ENCODE results near the gene EGF. TPM values are rescaled to one million over a fixed set of nuclear protein-coding genes. Genes with fewer than 3 reads are reported as not detected.

The EGF gene
- total and polyA plus RNA-seq, 12 donors = 0.07 to 1.6 (median 0.24) TPM; not detected in 4

DNA sequence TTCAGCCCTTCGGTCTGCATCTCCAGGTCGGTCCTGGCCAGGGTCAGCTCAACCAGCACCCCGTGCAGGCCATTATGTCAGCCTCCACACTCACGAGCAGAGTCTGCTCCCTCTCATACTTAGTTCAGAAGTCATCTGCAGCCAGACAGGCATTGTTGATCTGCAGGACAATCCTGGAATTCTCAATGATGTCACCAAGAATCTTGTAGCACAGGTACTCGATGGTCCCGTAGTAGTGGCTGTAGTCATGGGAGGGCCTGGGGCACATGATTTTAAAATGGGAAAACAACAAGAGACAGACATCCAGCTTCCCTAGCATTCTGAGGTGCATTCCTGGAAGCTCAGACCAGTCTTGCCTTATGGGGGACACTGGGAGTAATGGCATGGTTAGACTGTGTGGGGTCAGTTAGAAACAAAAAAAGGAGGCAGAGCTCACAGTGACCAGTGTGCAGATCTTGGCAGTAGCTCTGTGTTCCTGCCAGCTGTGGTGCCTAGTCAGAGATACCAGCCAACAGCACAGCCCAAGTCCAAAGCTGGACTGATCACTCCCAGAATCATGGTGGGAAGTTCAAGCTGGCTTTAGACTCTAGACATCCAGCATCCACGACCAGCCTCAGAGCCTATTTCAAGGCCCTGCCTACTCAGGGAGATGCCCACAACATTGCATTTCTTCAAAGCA lies 32.9 kb upstream of the EGF start:
- H3K4me1 ChIP-seq (replicated peaks in 1 of 2) = no peaks in the 10 kb centered on the region
- no peak overlapping the region for H3K4me3 ChIP-seq
- DNase-seq = no peak
- intact Hi-C loops (cut with DNase I) = no loop called here
- H3K9me3 ChIP-seq (replicated peaks in 1 of 3) = no peaks in the 10 kb centered on the region
- WGBS, 4 donors = 73 to 90% (median 89%) methylated on average over 6 to 7 of the region's 7 CpGs
- no peaks in the 10 kb centered on the region for H3K36me3 ChIP-seq (replicated peaks in 1 of 2)
- no peaks in the 10 kb centered on the region for H3K27me3 ChIP-seq
- H3K27ac ChIP-seq = no peak overlapping the region
- TF ChIP-seq, protein P1, sequence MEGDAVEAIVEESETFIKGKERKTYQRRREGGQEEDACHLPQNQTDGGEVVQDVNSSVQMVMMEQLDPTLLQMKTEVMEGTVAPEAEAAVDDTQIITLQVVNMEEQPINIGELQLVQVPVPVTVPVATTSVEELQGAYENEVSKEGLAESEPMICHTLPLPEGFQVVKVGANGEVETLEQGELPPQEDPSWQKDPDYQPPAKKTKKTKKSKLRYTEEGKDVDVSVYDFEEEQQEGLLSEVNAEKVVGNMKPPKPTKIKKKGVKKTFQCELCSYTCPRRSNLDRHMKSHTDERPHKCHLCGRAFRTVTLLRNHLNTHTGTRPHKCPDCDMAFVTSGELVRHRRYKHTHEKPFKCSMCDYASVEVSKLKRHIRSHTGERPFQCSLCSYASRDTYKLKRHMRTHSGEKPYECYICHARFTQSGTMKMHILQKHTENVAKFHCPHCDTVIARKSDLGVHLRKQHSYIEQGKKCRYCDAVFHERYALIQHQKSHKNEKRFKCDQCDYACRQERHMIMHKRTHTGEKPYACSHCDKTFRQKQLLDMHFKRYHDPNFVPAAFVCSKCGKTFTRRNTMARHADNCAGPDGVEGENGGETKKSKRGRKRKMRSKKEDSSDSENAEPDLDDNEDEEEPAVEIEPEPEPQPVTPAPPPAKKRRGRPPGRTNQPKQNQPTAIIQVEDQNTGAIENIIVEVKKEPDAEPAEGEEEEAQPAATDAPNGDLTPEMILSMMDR (IDR thresholded peaks at IDR 0.05) = no peak
- TF ChIP-seq POLR2A (IDR thresholded peaks at IDR 0.05) = no peak

DNA sequence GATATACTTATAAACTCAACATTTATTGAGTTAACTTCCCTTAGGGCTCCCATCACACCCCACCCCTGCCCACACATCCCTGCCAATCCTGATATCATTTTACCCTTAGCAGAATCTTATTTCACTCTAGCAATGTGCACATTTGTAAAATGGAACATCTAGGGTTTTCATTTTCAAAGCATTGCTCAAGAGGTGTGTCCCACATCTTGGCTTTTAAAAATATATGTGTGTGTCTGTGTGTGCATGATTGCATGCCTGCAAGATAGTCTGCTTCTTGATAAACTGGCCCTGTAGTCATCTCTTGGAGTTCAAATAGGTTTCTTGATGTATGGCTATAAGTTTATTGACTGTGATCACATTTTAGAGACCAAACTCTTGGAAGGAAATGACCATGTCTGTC lies 26.4 kb upstream of the EGF start:
- TF ChIP-seq POLR2A (IDR thresholded peaks at IDR 0.05) = no peak
- TF ChIP-seq, protein P1 (IDR thresholded peaks at IDR 0.05) = no peak
- intact Hi-C loops (cut with DNase I) = no loop called here
- H3K27ac ChIP-seq = no peak overlapping the region

DNA sequence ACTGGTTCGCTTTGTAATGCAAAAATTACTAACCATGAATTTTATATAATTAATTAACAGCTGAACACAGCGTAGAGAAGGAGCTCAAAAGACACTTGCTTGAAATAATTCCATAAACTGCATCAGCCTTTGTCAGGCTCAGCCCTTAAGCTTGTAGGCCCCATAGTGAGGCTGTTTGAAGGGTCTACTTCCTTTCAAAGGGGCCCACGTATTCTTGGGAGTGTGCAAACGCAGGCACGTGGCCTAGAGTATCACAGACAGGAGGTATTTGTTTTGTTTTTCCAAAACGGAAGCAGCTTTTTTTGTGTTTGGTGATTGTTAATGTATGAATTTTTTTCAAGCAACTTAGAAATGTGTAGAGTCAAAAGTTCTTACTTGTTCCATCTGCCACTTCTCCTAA lies 25.6 kb upstream of the EGF start:
- intact Hi-C loops (cut with DNase I) = no loop called here
- no peak overlapping the region for H3K4me3 ChIP-seq
- H3K4me1 ChIP-seq (replicated peaks in 1 of 2) = no peaks in the 10 kb centered on the region
- 48 to 59% (median 55%) methylated on average over 6 of the region's 6 CpGs for WGBS, 4 donors
- TF ChIP-seq POLR2A (IDR thresholded peaks at IDR 0.05) = no peak
- TF ChIP-seq, protein P1 (IDR thresholded peaks at IDR 0.05) = no peak
- DNase-seq = no peak
- H3K9me3 ChIP-seq (replicated peaks in 1 of 3) = no peaks in the 10 kb centered on the region
- no peak overlapping the region for H3K27ac ChIP-seq
- H3K36me3 ChIP-seq (replicated peaks in 1 of 2) = no peaks in the 10 kb centered on the region
- no peaks in the 10 kb centered on the region for H3K27me3 ChIP-seq

More for the DNA sequence above, 26.4 kb upstream of the EGF start:
- Histone ChIP-seq H3K4me1 (replicated peaks in 1 of 2) (no peaks in the 10 kb centered on the region), H3K4me3 (no peak overlapping the region), H3K36me3 (replicated peaks in 1 of 2) (no peaks in the 10 kb centered on the region), H3K27me3 (no peaks in the 10 kb centered on the region), H3K9me3 (replicated peaks in 1 of 3) (no peaks in the 10 kb centered on the region)
- DNase-seq = no peak

DNA sequence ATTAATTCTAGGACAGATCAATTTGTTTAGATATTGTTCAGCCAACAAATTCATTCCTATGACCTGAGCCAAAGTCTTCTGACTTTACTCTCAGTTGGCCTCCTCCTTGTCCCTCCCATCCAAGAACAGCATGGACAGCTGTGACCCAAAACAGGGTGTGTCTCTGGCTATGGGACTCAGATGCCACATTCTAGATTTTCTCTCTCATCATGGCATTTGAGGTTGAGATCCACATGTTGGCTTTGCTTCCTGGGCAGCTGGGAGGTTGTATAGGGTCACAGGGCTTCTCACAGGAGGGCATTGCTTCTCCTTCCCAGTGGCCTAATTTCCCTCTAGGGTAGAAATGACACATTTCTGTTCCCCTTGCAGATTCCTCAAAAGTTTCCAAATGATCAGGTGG lies 22.6 kb upstream of the EGF start:
- Histone ChIP-seq H3K4me1 (replicated peaks in 1 of 2) (no peaks in the 10 kb centered on the region), H3K27ac (no peak overlapping the region), H3K9me3 (replicated peaks in 1 of 3) (no peaks in the 10 kb centered on the region), H3K4me3 (no peak overlapping the region), H3K27me3 (no peaks in the 10 kb centered on the region), H3K36me3 (replicated peaks in 1 of 2) (no peaks in the 10 kb centered on the region)
- DNase-seq = no peak
- intact Hi-C loops (cut with DNase I) = no loop called here
- no peak for TF ChIP-seq POLR2A (IDR thresholded peaks at IDR 0.05)

DNA sequence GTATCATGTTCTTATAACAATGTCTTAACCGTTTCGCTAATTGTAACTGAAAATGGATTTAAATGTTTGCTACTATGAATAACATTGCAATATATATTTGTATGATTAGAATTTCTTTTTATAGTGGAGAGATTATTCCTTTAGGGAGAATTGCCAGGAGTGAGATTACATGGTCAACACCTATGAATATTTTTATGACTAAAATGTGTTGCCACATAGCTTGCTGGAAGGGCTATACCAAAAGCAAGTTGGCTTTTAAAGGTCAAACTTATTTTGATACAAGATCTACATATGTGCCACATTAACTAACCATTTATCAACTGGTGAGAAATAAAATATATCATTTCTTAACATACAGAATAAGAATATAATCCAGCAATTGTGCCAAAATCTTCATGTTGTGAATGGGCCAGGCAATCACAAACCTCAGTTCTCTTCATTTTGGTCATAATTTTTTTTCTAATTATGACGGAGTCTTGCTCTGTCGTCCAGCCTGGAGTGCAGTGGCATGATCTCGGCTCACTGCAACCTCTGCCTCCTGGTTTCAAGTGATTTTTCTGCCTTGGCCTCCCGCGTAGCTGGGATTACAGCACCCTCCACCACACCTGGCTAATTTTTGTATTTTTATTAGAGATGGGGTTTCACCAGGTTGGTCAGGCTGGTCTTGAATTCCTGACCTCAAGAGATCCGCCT lies 10.0 kb upstream of the EGF start:
- Histone ChIP-seq H3K27me3 (no peaks in the 10 kb centered on the region), H3K27ac (no peak overlapping the region), H3K4me3 (no peak overlapping the region), H3K4me1 (replicated peaks in 1 of 2) (no peaks in the 10 kb centered on the region), H3K36me3 (replicated peaks in 1 of 2) (no peaks in the 10 kb centered on the region), H3K9me3 (replicated peaks in 1 of 3) (no peaks in the 10 kb centered on the region)
- intact Hi-C loops (cut with DNase I) = no loop called here
- TF ChIP-seq, protein P1 (IDR thresholded peaks at IDR 0.05) = no peak
- TF ChIP-seq POLR2A (IDR thresholded peaks at IDR 0.05) = no peak
- no peak for DNase-seq
- WGBS, 4 donors = 84 to 91% (median 89%) methylated on average over 8 of the region's 8 CpGs
